ENCODE results near the gene EPHB2.

- TF ChIP-seq POLR2AphosphoS5 (IDR thresholded peaks at IDR 0.05; ENCODE audit: low read depth, low read length), result no peak
- no peak for TF ChIP-seq SIN3A (IDR thresholded peaks at IDR 0.05; ENCODE audit: borderline replicate concordance, insufficient read depth, low read length)
- TF ChIP-seq TAF1 (IDR thresholded peaks at IDR 0.05; ENCODE audit: borderline replicate concordance, insufficient read depth, low read length), result no peak
- no peak for TF ChIP-seq REST (IDR thresholded peaks at IDR 0.05; ENCODE audit: insufficient read depth in 1 of 2, low read depth in 2 of 2, low read length in 2 of 2)
- TF ChIP-seq FOXP2 (optimal IDR thresholded peaks at IDR 0.05; ENCODE audit: borderline replicate concordance, extremely low read depth, extremely low read length, insufficient read depth), result no peak
Observed at GRCh38 chr1:22767852-22768251, 57.2 kb downstream of the EPHB2 start.

Measured in PFSK-1 (cell line).